H1 (cell line): ENCODE data around the gene CHST8. TPM values are rescaled to one million over a fixed set of nuclear protein-coding genes. Genes with fewer than 3 reads are reported as not detected.

Experiments
- CTCF ChIA-PET: fragments of 300-600 bp; sonication (Branson Sonifier 250); formaldehyde crosslinking; loops from one replicate; lab custom pipeline; 2021; ENCODE audit not compliant: partially characterized antibody; lab: Charles Lee
- POLR2A ChIA-PET: fragments of 300-600 bp; sonication (Branson Sonifier 250); formaldehyde crosslinking; loops from one replicate; lab custom pipeline; 2021; ENCODE audit warnings: inconsistent platforms; ENCODE audit not compliant: partially characterized antibody; lab: Charles Lee
- DNase-seq, 2 experiments: peaks; one replicate each; pipeline versions ENCODE4 v3.0.0 to v3.0.0-alpha.2; 2010 to 2022; ENCODE audit warnings: low spot score in 2 of 2, low read depth in 1 of 2, mixed read lengths in 1 of 2
- FAIRE-seq: peaks from 2 replicates; lab custom pipeline; 2011; peaks lifted over from hg19 to GRCh38; lab: Jason Lieb, UNC
- H2AFZ ChIP-seq: 2 replicates; pipeline ENCODE4 v1.8.1; 2012; ENCODE audit warnings: low read length, inconsistent platforms
- H2AK5ac ChIP-seq: 2 replicates; pipeline ENCODE4 v1.6.1; 2013; ENCODE audit warnings: low read depth, low read length
- H2BK120ac ChIP-seq: replicated peaks from 2 replicates; pipeline ENCODE3; 2013; ENCODE audit warnings: low read depth, low read length, inconsistent platforms
- H2BK12ac ChIP-seq: 2 replicates; pipeline ENCODE4 v1.6.1; 2013; ENCODE audit warnings: low read depth, low read length
- H2BK15ac ChIP-seq: 2 replicates; pipeline ENCODE4 v1.6.1; 2013; ENCODE audit warnings: low read length
- H2BK20ac ChIP-seq: 2 replicates; pipeline ENCODE4 v1.6.1; 2013; ENCODE audit warnings: low read length
- H2BK5ac ChIP-seq: 2 replicates; pipeline ENCODE4 v1.6.1; 2013; ENCODE audit warnings: low read depth, low read length
- H3K14ac ChIP-seq: 2 replicates; pipeline ENCODE4 v1.6.1; 2013; ENCODE audit warnings: inconsistent platforms; ENCODE audit not compliant: insufficient read length
- H3K18ac ChIP-seq: 2 replicates; pipeline ENCODE4 v1.6.1; 2013; ENCODE audit warnings: low read length; ENCODE audit errors: extremely low read depth
- H3K23ac ChIP-seq: 2 replicates; pipeline ENCODE4 v1.6.1; 2013; ENCODE audit warnings: inconsistent platforms; ENCODE audit not compliant: insufficient read length
- H3K23me2 ChIP-seq: 2 replicates; pipeline ENCODE4 v1.6.1; 2013; ENCODE audit warnings: low read depth, low read length
- H3K27ac ChIP-seq: 2 replicates; pipeline ENCODE4 v1.6.1; 2011; ENCODE audit warnings: low read depth, low read length, inconsistent platforms
- H3K27me3 ChIP-seq, 4 experiments: replicated peaks in 1 of 4; 1 replicate in 1 of 4; 2 replicates in 3 of 4; pipeline versions ENCODE4 v1.6.1 to v1.8.1; 2011 to 2013; ENCODE audit warnings: low read length in 3 of 4, mild to moderate bottlenecking in 3 of 4, inconsistent platforms in 2 of 4, mixed read lengths in 2 of 4, moderate library complexity in 1 of 4; ENCODE audit not compliant: control insufficient read depth in 3 of 4, insufficient read depth in 3 of 4; ENCODE audit errors: extremely low read depth in 1 of 4
- H3K36me3 ChIP-seq, 4 experiments: 2 replicates each; pipeline versions ENCODE4 v1.6.1 to v1.8.1; 2011 to 2013; ENCODE audit warnings: mild to moderate bottlenecking in 4 of 4, low read length in 3 of 4, moderate library complexity in 2 of 4, control low read depth in 1 of 4, inconsistent platforms in 1 of 4; ENCODE audit not compliant: insufficient read depth in 4 of 4, control insufficient read depth in 2 of 4
- H3K4ac ChIP-seq: replicated peaks from 2 replicates; pipeline ENCODE3; 2013; ENCODE audit warnings: low read length, low read depth, mixed read lengths, inconsistent platforms; ENCODE audit not compliant: insufficient read length
- H3K4me1 ChIP-seq, 4 experiments: replicated peaks in 1 of 4; 1 replicate in 1 of 4; 2 replicates in 3 of 4; pipeline versions ENCODE4 v1.6.1 to v1.8.1; 2011 to 2013; ENCODE audit warnings: low read length in 3 of 4, inconsistent platforms in 2 of 4, mixed read lengths in 1 of 4; ENCODE audit not compliant: insufficient read depth in 4 of 4, control insufficient read depth in 3 of 4
- H3K4me2 ChIP-seq, 2 experiments: 2 replicates each; pipeline versions ENCODE4 v1.6.1 to v1.8.1; 2011 to 2013; ENCODE audit warnings: low read depth in 2 of 2, low read length in 2 of 2, control low read depth in 1 of 2, inconsistent platforms in 1 of 2, mild to moderate bottlenecking in 1 of 2; ENCODE audit not compliant: insufficient read depth in 1 of 2
- H3K4me3 ChIP-seq, 4 experiments: fragments of 200-600, 300-600 bp in 1 of 4; sonication (generic), shearing (Covaris generic), sonication (Bioruptor Twin) in 1 of 4; 2 replicates each; pipeline versions ENCODE4 v1.5.1 to v1.8.1; 2011 to 2016; ENCODE audit warnings: low read length in 4 of 4, low read depth in 3 of 4, control low read depth in 2 of 4, inconsistent platforms in 2 of 4, mild to moderate bottlenecking in 2 of 4, mixed read lengths in 1 of 4, moderate library complexity in 1 of 4; ENCODE audit not compliant: insufficient read depth in 2 of 4; ENCODE audit errors: extremely low read depth in 1 of 4
- H3K56ac ChIP-seq: replicated peaks from 2 replicates; pipeline ENCODE3; 2013; ENCODE audit warnings: low read depth, mild to moderate bottlenecking, mixed read lengths, low read length, inconsistent platforms; ENCODE audit not compliant: insufficient read length
- H3K79me1 ChIP-seq: 2 replicates; pipeline ENCODE4 v1.6.1; 2013; ENCODE audit warnings: low read depth, low read length, control low read depth
- H3K79me2 ChIP-seq, 2 experiments: 2 replicates each; pipeline versions ENCODE4 v1.6.1 to v1.8.1; 2012 to 2013; ENCODE audit warnings: low read length in 2 of 2, mild to moderate bottlenecking in 2 of 2, inconsistent platforms in 1 of 2; ENCODE audit not compliant: insufficient read depth in 2 of 2, control insufficient read depth in 1 of 2
- H3K9ac ChIP-seq, 4 experiments: replicated peaks in 1 of 4; 1 replicate in 1 of 4; 2 replicates in 3 of 4; pipeline versions ENCODE4 v1.6.1 to v1.8.1; 2011 to 2013; ENCODE audit warnings: low read depth in 3 of 4, low read length in 3 of 4, control low read depth in 2 of 4, mild to moderate bottlenecking in 2 of 4, moderate library complexity in 2 of 4, inconsistent platforms in 1 of 4; ENCODE audit errors: extremely low read depth in 1 of 4
- H3K9me3 ChIP-seq, 2 experiments: 2 replicates each; pipeline versions ENCODE4 v1.6.1 to v1.8.1; 2012 to 2013; ENCODE audit warnings: mild to moderate bottlenecking in 2 of 2, moderate library complexity in 2 of 2, control low read depth in 1 of 2, inconsistent platforms in 1 of 2, low read depth in 1 of 2, low read length in 1 of 2, mixed read lengths in 1 of 2; ENCODE audit not compliant: insufficient read depth in 2 of 2
- H4K20me1 ChIP-seq, 2 experiments: replicated peaks in 1 of 2; 2 replicates each; pipeline versions ENCODE3 to v1.8.1; 2011 to 2013; ENCODE audit warnings: inconsistent platforms in 2 of 2, low read length in 2 of 2, mild to moderate bottlenecking in 1 of 2; ENCODE audit not compliant: insufficient read depth in 2 of 2, control insufficient read depth in 1 of 2
- H4K5ac ChIP-seq: 2 replicates; pipeline ENCODE4 v1.6.1; 2013; ENCODE audit warnings: low read length, low read depth, mixed read lengths, inconsistent platforms; ENCODE audit not compliant: insufficient read length
- H4K8ac ChIP-seq: 2 replicates; pipeline ENCODE4 v1.8.0; 2013; ENCODE audit warnings: mild to moderate bottlenecking, moderate library complexity, low read length, inconsistent platforms; ENCODE audit not compliant: insufficient read depth; ENCODE audit errors: extremely low read depth
- H4K91ac ChIP-seq: replicated peaks from 2 replicates; pipeline ENCODE3; 2013; ENCODE audit warnings: low read length, mixed read lengths, inconsistent platforms; ENCODE audit not compliant: insufficient read length
- CBX8 ChIP-seq: fragments of 300-800, 300-1000 bp; sonication (generic); IDR thresholded peaks from 2 replicates; pipeline ENCODE4 v1.7.1; 2016; ENCODE audit warnings: low read depth, low read length, borderline replicate concordance
- EZH2 ChIP-seq: fragments of 200-600 bp; sonication (generic); IDR thresholded peaks from 2 replicates; pipeline ENCODE4 v1.7.1; 2012; ENCODE audit warnings: low read depth, mild to moderate bottlenecking, moderate library complexity, low read length, inconsistent platforms; ENCODE audit not compliant: severe bottlenecking
- GTF2F1 ChIP-seq: IDR thresholded peaks from 2 replicates; pipeline ENCODE4 v1.6.1; 2012; ENCODE audit warnings: low read depth, low read length, improper control_type of control experiment, borderline replicate concordance
- JUN ChIP-seq: IDR thresholded peaks from 2 replicates; pipeline ENCODE4 v1.6.1; 2011; ENCODE audit warnings: low read depth, mild to moderate bottlenecking, improper control_type of control experiment, low read length
- KDM4A ChIP-seq: IDR thresholded peaks from one replicate; pipeline ENCODE4 v1.7.1; 2012; ENCODE audit warnings: low read depth, mild to moderate bottlenecking, moderate library complexity, low read length, inconsistent platforms; ENCODE audit not compliant: severe bottlenecking
- POU5F1 ChIP-seq: IDR thresholded peaks from 2 replicates; pipeline ENCODE4 v1.6.1; 2011; ENCODE audit warnings: low read depth, mild to moderate bottlenecking, low read length, moderate library complexity
- SP2 ChIP-seq: IDR thresholded peaks from 2 replicates; pipeline ENCODE4 v1.6.1; 2012; ENCODE audit warnings: mild to moderate bottlenecking, low read length, inconsistent platforms
- TEAD4 ChIP-seq: IDR thresholded peaks from 2 replicates; pipeline ENCODE4 v1.6.1; 2012; ENCODE audit warnings: low read depth, low read length, inconsistent platforms, mixed read lengths
- WGBS, 2 experiments: shearing (Covaris generic) in 1 of 2; methylation state at CpG; one replicate each; pipeline versions ENCODE4 v1.1.6 to v1.1.7; 2013 to 2015; ENCODE audit warnings: low lambda C conversion rate in 2 of 2, mixed read lengths in 2 of 2, inconsistent platforms in 1 of 2, low coverage in 1 of 2, missing lambda C conversion rate in 1 of 2; ENCODE audit not compliant: insufficient replicate concordance in 2 of 2, insufficient coverage in 1 of 2, insufficient read length in 1 of 2; ENCODE audit errors: extremely low coverage in 1 of 2, missing lambda C conversion rate in 1 of 2; 5-methylcytosine and 5-hydroxymethylcytosine counted together
- polyA plus RNA-seq, 7 experiments: library from polyadenylated mRNA; depleted of rRNA in 3 of 7; stranded (reverse) in 5 of 7; unstranded in 2 of 7; fragments of >200 nt in 5 of 7; fragments of 200-250 nt in 2 of 7; gene quantifications; 1 replicate in 5 of 7; 2 replicates in 1 of 7; 4 replicates in 1 of 7; pipeline versions ENCODE4 v1.2.1 to v1.2.3, GENCODE V29; 2011 to 2013; ENCODE audit warnings: missing spikeins in 2 of 7, mixed read lengths in 2 of 7
- total RNA-seq: library from RNA; stranded (reverse); fragmentation: NEBNext Ultra II Directional; extraction: Animal tissue kit (Norgen Biotek cat#: 25700); gene quantifications from 2 replicates; pipeline ENCODE4 v1.2.1, GENCODE V29; 2021

The CHST8 gene
- total and polyA plus RNA-seq, 2 of the 8 experiments (the other 6 are each of a cell fraction or from before 2014, with no cell fraction given) = 10.8 to 28.2 TPM

DNA sequence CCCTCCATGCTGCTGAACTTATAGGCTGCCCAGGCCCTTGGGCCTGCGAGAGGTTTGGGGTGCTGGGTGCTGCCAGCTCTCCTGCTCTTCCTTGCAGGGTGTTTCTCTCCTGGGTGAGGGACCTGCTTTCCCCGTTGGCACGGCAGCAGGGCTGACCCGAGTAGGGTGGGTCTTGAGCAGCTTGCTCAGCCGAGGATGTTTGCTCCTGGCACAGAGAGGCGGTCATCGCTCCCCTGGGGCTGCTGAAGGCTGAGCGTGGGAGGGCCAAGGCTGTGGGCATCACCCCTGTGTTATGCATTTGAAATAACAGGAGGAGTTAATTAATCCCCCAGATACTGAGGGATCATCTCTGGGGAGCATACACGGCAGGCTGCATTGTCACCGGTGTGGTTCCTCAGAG, 180.2 kb downstream of the CHST8 start:
- Histone ChIP-seq H4K20me1 (peaks cover 12 to 16% of the 10 kb centered on the region in 2 experiments), H2BK5ac (no peak overlapping the region), H3K27me3 (no peaks in the 10 kb centered on the region), H3K9me3 (no peaks in the 10 kb centered on the region), H3K23me2 (peaks cover 10% of the 10 kb centered on the region), H3K4ac (no peak overlapping the region), H3K14ac (no peak overlapping the region), H3K23ac (no peak overlapping the region), H2BK120ac (no peak overlapping the region), H3K27ac (no peak overlapping the region; the same call in 1 of the 2 replicates), H3K4me3 (no peak overlapping the region), H3K79me2 (peaks cover 0 to 14% of the 10 kb centered on the region in 2 experiments; a peak in 1 of 4 replicates), H3K18ac (no peak overlapping the region), H4K8ac (no peak overlapping the region), H3K79me1 (peaks cover 6% of the 10 kb centered on the region; the same call in 1 of the 2 replicates), H2BK20ac (no peak overlapping the region), H3K4me2 (no peak overlapping the region), H2AFZ (no peak overlapping the region), H3K9ac (no peak overlapping the region), H2AK5ac (no peak overlapping the region), H3K4me1 (peaks cover 7 to 16% (median 11%) of the 10 kb centered on the region in 4 experiments; a peak in 6 of 7 replicates), H3K56ac (no peak overlapping the region), H2BK15ac (no peak overlapping the region), H4K5ac (no peak overlapping the region), H2BK12ac (no peak overlapping the region), H3K36me3 (peaks cover 4 to 19% (median 13%) of the 10 kb centered on the region in 4 experiments; a peak in 5 of 8 replicates), H4K91ac (no peak overlapping the region)
- no peak for FAIRE-seq
- no peak for DNase-seq
- ChIA-PET POLR2A (interaction anchor here (1.3 to 1.6 kb wide), 2 partner anchors 15 to 24 kb away, joined by 3 read pairs; no protein-coding TSS in a partner anchor), CTCF (interaction anchor here (0.6 to 1.4 kb wide), 4 partner anchors 10 to 294 kb away, joined by 3 to 4 read pairs (median 4); no protein-coding TSS in a partner anchor)
- 91% methylated on average over 9 of the region's 10 CpGs; no CpG with 5 or more reads in 1 of the 2 experiments for WGBS, 2 experiments
- TF ChIP-seq EZH2 (no peak), JUN (no peak), CBX8 (no peak), GTF2F1 (no peak), SP2 (no peak), KDM4A (no peak), TEAD4 (no peak), POU5F1 (no peak)
